ENCODE measurements around the gene AAK1.
"Not testable (repeated sequence)": the region's sequence is repeated elsewhere in the genome, so short reads cannot be mapped to it uniquely, and the experiment has no call there.

DNA sequence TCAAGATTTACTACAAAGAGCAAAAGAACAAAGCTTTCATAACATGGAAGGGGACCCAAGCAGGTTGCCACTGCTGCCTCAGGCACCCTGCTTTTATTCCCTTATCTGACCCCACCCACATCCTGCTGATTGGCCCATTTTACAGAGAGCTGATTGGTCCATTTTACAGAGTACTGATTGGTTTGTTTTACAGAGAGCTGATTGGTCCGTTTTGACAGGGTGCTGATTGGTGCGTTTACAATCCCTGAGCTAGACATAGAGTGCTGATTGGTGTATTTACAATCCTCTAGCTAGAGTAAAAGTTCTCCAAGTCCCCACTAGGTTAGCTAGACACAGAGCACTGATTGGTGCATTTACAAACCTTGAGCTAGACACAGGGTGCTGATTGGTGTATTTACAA, 204.0 kb downstream of the AAK1 start:
- TF ChIP-seq, protein P1, sequence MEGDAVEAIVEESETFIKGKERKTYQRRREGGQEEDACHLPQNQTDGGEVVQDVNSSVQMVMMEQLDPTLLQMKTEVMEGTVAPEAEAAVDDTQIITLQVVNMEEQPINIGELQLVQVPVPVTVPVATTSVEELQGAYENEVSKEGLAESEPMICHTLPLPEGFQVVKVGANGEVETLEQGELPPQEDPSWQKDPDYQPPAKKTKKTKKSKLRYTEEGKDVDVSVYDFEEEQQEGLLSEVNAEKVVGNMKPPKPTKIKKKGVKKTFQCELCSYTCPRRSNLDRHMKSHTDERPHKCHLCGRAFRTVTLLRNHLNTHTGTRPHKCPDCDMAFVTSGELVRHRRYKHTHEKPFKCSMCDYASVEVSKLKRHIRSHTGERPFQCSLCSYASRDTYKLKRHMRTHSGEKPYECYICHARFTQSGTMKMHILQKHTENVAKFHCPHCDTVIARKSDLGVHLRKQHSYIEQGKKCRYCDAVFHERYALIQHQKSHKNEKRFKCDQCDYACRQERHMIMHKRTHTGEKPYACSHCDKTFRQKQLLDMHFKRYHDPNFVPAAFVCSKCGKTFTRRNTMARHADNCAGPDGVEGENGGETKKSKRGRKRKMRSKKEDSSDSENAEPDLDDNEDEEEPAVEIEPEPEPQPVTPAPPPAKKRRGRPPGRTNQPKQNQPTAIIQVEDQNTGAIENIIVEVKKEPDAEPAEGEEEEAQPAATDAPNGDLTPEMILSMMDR (IDR thresholded peaks at IDR 0.05; ENCODE audit: low read depth, low read length) = not testable (repeated sequence)
- TF ChIP-seq EZH2phosphoT487 (IDR thresholded peaks at IDR 0.05; ENCODE audit: low read depth) = not testable (repeated sequence)

All from OCI-LY3 (cell line).